Measurements from ENCODE around the gene SORCS1.

The SORCS1 gene

DNA sequence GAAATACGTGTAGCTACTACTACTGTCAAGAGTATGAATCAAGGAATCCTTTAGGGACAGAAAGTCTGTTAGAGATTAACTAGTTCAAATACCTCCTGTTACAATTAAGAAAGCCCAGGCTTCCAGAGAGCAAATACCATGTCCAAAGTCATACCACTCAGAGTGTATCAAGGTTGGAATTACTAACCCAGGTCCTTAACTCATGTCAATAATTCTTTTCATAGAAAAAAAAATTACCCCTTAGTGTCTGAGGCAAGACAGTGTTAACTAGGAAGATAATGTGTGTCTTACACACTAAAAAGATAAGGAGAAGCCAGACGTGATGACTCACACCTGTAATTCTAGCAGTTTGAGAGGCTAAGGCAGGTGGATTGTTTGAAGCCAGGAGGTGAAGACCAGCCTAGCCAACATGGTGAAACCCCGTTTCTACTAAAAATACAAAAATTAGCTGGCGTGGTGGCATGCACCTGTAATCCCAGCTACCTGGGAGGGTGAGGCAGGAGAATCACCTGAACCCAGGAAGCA, 423.4 kb downstream of the SORCS1 start:
- no peak for DNase-seq (ENCODE audit: low read depth, low spot score)

DNA sequence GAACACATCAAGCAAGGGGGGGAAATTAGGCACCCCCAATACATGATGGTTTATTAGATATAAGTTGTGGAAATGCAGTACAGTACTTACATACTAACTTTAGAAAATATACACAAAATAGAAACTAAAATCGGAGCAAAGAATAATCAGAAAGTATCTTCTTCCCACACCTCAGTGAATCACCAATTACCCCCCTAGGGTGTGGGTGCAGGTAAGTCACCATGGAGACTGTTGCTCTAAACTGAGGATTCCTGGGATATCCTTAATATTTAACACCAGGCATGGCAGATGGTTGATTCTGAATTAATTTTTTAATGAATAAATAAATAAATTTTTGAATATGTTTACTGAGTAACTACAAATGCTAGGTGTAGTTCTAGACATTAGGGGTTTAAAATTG, 424.4 kb downstream of the SORCS1 start:
- no peak for DNase-seq (ENCODE audit: low read depth, low spot score)

DNA sequence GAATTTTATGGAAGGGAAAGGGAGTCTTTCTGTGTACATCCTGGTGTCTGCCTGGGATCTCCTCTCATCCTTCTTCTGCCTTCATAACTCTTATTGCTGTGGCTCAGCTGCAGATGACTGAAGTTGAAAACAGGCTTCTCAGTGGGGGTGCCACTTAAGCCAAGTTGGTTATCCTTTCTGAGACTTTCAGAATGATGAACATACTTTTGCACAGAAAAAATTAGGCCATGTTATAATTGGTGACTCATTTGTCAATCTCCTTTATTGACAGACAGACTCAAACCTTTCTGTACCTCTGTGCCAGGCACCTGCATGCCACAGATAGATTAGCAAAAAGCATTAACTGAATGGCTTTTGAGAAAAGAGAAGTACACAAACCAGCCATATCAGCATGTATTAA, 430.3 kb downstream of the SORCS1 start:
- DNase-seq (ENCODE audit: low read depth, low spot score), result no peak

DNA sequence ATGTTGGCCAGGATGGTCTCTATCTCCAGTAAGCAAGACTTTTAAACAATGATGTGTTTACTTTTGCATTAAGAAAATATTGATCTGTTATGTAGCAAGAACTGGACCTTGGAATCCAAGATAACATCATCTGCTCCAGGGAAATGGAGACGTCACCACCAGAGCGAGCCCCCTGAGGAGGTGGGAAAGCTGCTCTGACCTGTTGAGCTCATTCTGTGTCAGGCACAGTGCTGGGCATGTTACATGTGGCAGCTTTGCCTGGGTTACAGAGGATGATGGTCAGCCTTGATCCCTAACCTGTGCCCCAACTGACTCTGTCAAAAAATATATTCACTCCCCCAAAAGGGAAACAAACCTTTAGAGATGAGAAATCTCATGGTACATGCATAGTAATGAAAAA, 436.3 kb downstream of the SORCS1 start:
- DNase-seq (ENCODE audit: low read depth, low spot score), result no peak

DNA sequence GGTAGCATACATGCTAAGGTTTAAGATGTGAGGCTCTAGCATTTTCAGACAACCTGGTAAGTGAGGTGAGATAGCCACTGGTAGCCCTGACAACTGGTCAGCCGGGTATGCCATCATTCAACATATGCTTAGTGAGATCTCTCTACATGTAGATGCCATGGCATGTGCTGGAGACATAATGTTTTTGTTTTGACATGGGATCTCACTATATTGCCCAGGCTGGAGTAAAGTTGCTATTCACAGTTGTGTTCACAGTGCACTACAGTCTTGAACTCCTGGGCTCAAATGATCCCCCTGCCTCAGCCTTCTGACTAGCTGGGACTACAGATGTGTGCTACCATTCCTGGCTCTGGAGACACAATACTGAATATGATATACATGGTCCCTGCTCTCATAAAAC, 437.3 kb downstream of the SORCS1 start:
- DNase-seq (ENCODE audit: low read depth, low spot score), result no peak

DNA sequence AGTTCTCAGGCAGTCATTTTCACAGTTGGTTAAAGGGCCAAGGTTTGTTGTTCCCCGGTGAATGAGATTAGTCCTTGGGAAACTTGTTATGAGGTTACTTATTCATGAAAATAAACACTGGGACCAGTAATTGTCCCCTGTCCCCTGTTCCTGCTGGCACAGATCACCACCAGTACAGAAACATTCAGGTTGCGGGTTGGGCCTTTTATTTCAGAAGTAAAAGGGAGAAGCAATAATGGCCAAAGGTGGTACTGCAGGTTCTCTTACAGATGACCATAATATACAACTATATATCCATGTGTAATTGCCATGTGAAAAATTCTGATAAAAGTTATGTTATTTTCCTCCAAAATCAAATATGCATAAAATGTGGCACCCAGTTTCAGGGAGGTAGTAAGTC, 442.0 kb downstream of the SORCS1 start:
- no peak for DNase-seq (ENCODE audit: low read depth, low spot score)

DNA sequence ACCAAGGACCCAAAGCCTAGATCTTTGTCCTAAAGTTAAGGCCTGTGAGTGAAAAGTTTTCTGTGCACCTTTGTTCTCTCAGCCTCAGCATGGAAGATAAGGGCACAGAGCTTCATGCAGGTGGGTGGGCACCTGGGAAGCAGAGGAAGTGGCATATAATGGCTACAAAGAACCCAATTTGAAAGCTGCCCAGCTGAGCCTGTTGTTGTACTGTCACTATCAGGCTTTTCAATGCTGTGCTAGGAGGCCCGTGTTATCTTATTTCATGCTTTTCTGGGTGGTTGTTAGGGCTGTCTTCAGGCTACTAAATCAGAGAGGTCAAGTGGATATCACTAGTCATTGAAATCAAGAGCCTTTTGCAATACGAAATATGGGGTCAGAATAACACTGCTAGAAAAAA, 443.8 kb downstream of the SORCS1 start:
- no peak for DNase-seq (ENCODE audit: low read depth, low spot score)

DNA sequence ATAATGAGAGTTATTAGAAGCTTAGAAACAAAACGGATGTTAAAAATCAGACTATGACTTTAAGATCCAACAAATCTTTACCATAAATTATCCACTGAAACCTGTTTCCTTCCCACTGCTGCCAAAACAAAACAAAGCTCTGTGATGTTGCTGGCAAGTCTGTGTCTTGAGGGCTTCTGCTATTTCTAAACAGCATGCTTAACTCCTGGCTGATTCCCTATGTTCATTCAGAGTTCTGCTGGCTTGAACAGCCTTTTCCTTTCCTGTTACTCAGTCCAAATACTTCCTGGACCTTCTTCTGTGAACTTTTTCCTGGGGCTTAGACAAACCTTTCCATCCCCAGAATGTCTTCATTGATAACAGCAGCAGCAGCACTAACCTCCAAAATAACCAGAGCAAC, 448.1 kb downstream of the SORCS1 start:
- no peak for DNase-seq (ENCODE audit: low read depth, low spot score)

DNA sequence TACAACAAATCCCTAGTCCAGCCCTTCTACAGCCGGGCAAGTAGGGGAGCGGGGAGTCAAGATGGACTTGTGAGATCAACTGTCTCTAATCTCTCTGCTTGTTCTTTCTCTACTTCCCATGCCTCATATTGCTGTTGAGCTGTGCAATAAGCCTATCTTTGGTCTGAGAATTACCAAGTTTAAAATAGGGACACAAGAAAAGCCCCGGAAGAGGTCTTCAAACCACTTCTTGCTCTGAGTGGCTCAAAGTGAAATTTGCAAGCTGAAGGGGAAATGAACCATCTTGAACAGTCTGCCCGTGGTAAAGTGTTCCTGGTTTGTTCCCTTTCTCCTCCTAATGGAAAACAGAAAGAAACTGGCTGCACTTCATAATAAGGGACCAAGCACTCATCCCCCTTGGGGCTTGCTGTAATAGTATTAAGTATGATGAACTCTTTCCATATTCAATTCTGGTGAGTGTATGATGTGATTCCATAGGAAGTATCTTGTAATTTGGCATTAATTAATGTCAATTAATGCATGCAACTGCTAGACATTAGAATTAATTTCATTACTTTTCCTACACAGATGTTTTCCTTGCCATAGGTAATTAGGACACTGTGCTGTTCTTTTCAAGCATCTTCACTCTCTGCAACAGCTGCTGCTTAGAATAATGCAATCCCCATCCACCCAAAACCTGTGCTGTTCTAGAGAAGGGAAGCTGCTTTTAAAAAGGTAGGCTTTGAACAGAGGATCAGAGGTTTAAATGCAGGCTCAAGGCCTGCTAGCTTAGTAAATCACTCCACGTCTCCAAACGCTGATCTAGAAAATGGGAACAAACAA, 449.6 kb downstream of the SORCS1 start:
- DNase-seq (ENCODE audit: low read depth, low spot score), result no peak

DNA sequence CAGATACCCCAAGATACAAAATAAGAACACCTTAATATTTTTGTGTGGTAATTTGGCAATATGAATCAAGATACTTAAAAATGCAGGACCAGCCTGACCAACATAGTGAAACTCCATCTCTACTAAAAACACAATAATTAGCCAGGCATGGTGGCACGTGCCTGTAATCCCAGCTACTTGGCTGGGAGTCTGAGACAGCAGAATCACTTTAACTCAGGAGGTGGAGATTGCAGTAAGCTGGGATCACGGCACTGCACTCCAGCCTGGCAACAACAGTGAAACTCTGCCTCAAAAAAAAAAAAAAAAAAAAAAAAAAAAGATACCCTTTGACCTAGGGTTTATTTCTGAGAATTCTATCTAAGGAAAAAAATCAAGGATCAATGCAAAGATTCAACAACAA, 450.7 kb downstream of the SORCS1 start:
- DNase-seq (ENCODE audit: low read depth, low spot score), result no peak

DNA sequence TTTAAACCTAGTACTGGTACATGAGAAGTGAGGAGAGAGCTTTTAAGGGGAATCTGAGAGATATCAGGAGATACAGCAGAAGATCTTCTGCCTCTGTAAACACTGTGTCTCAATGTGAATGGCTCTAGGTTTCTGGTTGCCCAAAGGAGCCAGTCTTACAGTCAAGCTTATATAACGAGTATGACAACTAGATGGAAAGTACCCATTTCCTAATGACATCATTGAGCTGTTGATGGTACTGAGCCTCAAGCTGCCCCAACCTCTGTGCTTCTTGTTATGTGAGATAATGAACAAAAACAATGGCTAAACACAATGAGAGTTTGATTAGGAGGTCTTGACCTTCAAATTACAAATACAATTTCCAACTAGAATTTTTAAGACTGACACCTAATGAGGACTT, 451.5 kb downstream of the SORCS1 start:
- no peak for DNase-seq (ENCODE audit: low read depth, low spot score)

DNA sequence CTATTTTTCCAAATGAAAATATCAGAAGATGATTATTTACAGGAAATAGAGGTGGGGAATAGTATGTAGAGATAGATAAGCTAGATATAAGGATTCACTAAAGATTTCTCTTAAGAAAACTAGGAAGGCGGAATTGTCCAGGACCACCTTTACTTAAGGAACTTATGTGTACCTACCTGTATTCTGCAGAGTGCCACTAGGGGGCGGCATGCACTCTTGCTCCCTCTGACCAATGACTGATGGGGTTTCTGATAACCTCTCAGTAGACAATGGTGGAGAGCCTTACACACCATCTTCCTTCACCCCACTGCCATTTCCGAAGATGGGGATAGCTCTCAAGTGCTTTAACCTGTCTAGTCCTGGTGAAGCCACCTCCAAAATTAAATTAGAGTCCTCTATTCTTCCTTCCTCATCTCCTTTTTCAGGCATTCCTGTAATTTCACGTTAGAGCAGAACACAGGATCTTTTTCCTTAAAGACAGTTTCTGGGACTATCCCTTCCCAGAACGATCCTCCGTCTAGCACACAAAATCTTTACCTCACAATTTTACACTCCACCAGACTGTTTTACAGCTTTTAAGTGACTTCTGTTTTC, 453.1 kb downstream of the SORCS1 start:
- DNase-seq (ENCODE audit: low read depth, low spot score), result peak; percentile 26

DNA sequence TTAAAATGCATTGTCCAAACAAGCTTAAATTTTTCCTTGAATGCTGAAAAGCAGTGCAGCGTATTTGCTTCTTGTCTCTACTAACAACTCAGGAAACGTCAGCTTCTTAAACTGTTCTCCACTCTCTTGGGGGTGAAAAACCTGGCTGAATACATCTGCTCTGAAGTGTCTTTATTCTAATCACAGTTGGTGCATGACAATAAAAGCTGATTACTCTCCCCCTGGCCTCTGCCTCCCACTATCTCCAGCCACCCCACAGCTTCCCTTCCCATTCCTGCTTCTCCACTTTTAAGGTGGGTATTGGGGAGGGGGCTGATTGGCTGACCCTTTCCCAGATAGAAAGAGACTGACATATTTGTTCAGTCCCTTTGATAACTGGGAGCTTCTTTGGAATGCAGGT, 456.0 kb downstream of the SORCS1 start:
- DNase-seq (ENCODE audit: low read depth, low spot score), result peak; percentile 27

DNA sequence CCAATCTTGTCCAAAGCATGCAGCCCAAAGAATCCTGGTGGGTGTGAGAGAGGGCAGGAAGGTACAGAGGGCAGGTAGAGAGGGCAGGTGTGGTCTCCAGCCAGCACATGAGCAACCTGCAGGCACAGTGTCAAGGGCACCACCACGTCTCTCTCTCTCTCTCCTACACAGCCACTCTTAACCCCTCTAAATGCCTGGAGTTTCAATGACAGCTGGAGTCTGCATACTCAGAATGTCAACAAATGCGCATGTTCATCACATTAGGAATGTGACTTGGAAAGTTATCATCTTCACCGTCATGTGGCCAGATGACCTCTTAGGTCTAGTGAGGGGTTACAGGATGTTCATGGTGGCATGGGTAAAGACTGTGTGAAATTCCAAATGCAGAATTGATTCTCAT, 456.8 kb downstream of the SORCS1 start:
- DNase-seq (ENCODE audit: low read depth, low spot score), result no peak

DNA sequence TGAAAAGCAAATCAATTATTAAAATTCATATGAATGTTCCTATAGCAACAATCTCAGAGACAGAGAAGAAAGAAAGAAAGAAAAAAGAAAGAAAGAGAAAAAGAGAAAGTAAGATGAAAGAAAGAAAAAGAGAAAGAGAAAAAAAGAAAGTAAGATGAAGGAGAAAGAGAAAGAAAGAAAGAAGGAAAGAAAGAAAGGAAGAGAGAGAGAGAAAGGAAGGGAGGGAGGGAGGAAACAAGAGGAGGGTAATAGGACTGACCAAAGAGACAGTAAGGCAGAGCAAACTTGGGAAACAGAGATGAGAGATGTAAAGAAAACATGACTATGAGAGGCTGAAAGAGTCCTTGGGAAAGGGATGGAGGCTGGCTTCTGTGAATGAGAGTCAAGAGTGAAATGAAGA, 458.4 kb downstream of the SORCS1 start:
- no peak for DNase-seq (ENCODE audit: low read depth, low spot score)

DNA sequence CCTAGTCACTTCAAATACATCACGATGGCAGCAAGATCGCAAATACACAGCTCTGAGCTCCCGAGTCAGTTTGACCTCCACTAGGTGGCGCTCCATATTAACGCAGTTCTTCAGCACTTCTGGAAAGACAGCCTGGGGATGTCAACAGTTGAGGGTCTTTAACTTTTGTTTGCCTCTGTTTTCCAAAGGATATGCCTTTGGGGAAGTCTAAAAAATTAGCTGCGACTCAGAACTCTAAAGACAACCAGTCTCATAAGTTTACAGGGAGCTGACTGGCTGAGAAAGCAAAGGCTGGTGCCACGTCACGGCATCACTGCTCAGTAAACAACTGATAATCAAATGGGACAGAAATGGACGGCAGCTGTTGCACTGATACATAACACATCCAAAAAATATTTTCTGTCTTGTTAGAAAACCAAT, 458.8 kb downstream of the SORCS1 start:
- DNase-seq (ENCODE audit: low read depth, low spot score), result peak; percentile 74

DNA sequence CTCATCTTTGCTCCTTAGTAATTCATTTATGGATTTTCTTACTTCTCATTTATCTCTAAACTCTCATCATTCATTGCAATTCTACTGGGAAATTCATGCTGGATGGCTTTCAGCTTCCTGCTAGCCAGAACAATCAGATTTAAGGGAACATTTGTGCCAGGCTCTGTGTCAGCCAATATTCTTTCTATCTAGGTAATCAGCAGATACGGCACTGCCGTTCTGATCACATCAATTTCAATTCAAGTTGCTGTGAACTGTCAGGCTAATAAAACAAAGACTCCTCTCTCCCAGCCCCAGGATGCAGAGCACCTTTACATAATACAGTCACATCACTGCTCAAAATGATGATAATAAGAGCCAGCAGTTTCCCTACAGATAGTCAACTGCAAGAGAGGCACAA, 468.3 kb downstream of the SORCS1 start:
- DNase-seq (ENCODE audit: low read depth, low spot score), result no peak

DNA sequence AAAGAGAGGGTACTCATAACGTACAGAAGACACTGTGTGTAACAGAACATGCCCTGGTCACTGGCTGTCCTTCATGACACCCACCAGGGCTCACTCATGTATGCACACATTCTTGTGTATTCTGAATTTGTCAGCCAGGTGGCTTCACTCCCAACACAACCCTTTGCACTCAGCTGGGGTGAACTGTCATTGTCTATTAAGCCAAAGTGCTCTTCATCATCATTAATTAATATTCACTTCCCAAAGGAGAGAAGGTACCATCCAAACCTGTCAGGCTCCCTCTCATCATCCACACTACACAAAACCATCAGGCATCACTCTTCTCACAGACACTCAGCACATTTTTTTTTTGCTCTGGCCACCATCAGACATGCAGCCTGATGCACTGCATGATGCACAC, 469.8 kb downstream of the SORCS1 start:
- DNase-seq (ENCODE audit: low read depth, low spot score), result no peak

DNA sequence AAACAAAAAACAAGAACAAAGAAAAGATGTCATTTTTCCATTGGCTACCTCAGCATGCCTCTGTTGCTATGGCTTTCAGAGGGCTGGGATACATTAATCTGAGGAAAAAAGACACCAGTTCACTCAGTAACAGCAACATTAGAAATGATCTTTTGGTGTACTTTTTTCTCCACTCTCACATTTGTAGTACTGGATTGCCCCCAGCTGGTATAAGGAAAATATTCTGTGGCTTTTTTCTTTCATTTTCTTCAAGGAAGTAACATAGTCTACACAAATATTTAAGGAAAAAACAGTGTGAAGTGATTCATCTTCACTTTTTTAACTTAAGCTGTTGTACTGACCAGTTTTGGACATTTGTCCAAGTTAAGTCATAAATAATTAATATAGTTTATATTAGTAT, 482.3 kb downstream of the SORCS1 start:
- DNase-seq (ENCODE audit: low read depth, low spot score), result no peak

DNA sequence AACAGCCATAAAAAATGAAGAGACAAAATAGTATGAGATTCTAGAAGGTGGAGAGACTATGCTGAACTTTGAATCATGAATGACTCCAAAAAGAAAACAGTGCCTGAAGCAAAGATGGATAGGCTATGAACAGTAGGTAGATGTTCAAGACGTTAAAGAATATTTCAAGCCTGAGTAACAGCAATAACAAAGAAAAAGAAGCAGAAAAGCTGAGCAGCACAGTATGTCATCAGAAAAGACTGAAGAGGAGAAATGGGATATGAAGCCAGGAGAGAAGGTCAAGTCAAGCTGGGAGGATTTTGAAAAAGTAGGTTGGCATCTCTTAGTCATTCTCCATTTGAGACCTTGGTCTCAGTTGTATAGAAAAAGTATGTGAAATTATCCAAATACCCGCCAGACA, 484.4 kb downstream of the SORCS1 start:
- no peak for DNase-seq (ENCODE audit: low read depth, low spot score)

DNA sequence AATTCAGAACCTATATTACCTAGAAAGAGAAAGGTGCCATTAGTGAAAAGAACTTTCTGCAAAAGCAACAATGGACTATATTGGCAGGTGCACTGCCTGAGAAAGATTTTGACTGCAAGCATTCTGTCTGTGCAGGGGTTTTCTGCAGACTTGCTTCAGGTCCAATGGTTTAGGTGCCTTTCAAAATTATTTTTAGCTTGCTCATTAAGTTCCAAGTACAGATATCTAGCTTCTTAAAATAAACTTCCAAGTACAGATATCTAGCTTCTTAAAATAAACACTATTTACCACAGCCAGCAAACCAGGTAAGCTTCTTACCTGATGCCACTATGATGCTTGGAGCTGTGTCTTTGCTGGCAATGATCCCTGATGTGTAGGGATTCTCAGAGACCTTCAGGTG, 485.2 kb downstream of the SORCS1 start:
- DNase-seq (ENCODE audit: low read depth, low spot score), result no peak

DNA sequence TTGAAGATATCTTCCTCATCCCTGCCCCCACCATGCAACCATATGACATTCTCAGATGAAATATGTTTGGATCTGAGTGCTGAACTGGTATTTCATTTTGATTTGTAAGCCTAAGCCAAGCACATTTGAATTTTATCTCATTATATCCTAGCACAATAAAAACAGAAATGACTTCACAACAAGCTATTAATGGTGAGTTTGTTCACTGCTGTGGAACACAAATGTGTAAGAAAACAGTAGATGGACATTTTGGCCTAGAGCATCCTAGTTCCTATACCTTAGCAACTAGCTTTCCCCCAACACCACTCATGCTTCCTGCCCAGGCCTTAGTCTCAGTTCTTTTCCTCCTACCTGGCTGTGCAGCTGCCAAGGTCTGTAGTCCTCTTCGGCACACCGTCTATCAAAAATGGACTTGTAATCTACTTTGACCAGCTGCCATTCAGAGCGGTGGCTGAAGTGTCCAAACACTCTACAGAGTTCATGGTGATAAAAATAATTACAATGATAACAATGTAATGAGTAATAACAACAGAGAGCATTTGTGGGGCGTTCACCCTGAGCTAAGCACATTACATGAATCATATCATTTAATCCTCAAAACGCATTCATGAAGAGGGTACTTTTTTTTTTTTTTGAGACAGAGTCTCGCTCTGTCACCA, 491.9 kb downstream of the SORCS1 start:
- no peak for DNase-seq (ENCODE audit: low read depth, low spot score)

DNA sequence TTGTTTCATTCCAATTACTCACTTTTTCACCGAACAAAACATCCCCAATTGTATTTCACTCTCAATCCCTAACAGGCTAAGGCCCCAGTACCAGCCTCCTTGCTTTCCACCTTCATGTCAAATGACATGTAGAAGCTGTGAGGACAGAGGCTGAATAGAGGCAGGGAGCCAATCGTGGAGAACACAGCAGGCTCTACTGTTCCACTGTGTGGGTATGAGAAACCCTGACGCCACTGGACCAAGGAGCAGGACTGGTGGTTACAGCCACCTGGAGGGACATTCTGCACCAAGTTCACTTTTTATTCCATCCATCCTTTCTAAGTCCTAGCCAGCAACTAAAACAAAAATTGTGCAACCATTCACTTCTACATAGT, 502.8 kb downstream of the SORCS1 start:
- DNase-seq (ENCODE audit: low read depth, low spot score), result no peak

Measured in ELF-1 (cell line).